GM03348 (cell line): ENCODE results near the gene CYYR1.

Source experiments
- DNase-seq: peaks from one replicate; pipeline ENCODE4 v3.0.0; 2012; ENCODE audit warnings: low spot score

The CYYR1 gene

GRCh38 chr21:26433386-26433785 lies 139.7 kb downstream of the CYYR1 start:
- no peak for DNase-seq

GRCh38 chr21:26432410-26432809 lies 140.7 kb downstream of the CYYR1 start:
- no peak for DNase-seq

GRCh38 chr21:26425576-26425975 lies 147.5 kb downstream of the CYYR1 start:
- DNase-seq, result no peak

DNA sequence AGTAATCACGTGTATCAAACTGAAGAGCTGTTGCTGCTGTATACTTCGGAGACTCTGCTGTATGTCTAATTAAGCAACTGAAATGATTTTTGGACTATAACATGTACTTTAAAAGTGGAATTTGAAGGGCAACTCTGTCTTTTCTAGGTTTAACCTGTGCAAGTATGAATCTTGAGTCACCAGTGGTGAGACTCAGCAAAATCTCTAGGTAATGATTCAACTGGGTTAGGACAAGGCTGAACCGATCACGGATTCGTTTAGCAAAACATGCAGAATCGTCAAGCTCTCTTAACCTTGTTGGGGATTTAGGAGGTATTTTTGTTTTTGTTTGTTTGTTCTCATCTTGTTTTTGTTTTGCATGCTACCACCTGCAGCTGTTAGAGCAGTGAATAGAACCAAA lies 149.6 kb downstream of the CYYR1 start:
- no peak for DNase-seq

GRCh38 chr21:26422706-26423105 lies 150.4 kb downstream of the CYYR1 start:
- DNase-seq, result no peak

DNA sequence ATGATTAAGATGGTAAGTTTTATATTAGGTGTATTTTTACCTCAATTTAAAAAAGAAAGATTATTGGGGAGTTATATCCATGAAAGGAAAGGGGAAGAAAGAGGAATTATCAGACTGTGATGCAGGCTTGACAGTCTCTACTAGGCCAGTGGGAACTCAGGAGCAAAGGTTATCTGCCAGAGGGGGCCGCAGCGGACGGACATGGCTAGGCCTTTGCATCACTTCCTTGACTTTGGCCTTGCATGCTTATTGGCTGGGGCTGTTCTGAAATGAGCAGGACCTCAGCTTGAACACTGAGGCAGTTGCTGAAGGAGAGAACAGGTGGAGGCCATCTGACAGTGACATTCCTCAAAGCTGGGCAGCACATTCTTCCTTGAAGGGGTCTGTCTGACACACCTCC lies 150.9 kb downstream of the CYYR1 start:
- no peak for DNase-seq

DNA sequence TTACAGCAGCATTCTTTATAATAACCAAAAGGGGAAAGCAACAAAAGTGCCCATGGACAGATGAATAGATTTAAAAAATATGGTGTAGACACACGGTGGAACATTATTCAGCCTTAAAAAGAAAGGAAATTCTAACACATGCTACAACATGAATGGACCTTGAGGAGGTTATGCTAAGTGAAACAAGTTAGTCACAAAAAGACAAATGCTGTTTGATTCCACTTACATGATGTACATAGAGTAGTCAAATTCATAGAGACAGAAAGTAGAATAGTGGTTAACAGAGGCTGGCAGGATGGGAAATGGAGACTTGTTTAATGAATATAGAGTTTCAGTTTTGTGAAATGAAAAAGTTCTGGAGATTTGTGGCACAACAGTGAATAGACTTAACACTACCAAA lies 151.4 kb downstream of the CYYR1 start:
- no peak for DNase-seq
